22Rv1 (cell line): Measurements from ENCODE around the gene EYA2.

Source experiments
- H3K27ac ChIP-seq: fragments of 450-650 bp; 2 replicates; pipeline ENCODE4 v1.5.1; 2017
- ZFX ChIP-seq: fragments of 450-650 bp; IDR thresholded peaks from 2 replicates; pipeline ENCODE4 v1.6.1; 2017; ENCODE audit warnings: antibody characterized with exemption, borderline replicate concordance
- TF ChIP-seq, protein P1 (sequence below): fragments of 450-650 bp; IDR thresholded peaks from 2 replicates; pipeline ENCODE4 v1.5.1; 2017; ENCODE audit warnings: mild to moderate bottlenecking

Gene EYA2

DNA sequence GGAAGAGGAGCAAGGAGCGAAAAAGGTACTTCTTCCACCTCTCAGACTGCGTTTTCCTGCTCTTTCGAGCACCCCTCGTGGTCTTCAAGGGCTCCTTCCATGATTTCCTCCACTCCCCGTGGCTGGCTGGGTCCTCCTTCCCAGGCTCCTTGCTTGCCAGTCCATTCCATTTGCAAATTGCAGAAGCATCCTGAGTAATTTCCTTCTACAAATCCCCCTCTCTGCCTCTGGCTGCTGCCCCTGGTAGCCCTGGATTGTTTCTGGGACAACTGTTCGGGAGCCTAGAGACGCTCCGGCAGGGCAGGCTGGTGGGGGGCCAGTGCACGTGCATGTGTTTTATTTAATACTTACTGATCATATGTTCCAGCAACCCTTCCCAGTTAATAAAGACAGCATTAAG, 288.7 kb downstream of the EYA2 start:
- TF ChIP-seq, protein P1, sequence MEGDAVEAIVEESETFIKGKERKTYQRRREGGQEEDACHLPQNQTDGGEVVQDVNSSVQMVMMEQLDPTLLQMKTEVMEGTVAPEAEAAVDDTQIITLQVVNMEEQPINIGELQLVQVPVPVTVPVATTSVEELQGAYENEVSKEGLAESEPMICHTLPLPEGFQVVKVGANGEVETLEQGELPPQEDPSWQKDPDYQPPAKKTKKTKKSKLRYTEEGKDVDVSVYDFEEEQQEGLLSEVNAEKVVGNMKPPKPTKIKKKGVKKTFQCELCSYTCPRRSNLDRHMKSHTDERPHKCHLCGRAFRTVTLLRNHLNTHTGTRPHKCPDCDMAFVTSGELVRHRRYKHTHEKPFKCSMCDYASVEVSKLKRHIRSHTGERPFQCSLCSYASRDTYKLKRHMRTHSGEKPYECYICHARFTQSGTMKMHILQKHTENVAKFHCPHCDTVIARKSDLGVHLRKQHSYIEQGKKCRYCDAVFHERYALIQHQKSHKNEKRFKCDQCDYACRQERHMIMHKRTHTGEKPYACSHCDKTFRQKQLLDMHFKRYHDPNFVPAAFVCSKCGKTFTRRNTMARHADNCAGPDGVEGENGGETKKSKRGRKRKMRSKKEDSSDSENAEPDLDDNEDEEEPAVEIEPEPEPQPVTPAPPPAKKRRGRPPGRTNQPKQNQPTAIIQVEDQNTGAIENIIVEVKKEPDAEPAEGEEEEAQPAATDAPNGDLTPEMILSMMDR, result no peak
- TF ChIP-seq ZFX, result no peak

DNA sequence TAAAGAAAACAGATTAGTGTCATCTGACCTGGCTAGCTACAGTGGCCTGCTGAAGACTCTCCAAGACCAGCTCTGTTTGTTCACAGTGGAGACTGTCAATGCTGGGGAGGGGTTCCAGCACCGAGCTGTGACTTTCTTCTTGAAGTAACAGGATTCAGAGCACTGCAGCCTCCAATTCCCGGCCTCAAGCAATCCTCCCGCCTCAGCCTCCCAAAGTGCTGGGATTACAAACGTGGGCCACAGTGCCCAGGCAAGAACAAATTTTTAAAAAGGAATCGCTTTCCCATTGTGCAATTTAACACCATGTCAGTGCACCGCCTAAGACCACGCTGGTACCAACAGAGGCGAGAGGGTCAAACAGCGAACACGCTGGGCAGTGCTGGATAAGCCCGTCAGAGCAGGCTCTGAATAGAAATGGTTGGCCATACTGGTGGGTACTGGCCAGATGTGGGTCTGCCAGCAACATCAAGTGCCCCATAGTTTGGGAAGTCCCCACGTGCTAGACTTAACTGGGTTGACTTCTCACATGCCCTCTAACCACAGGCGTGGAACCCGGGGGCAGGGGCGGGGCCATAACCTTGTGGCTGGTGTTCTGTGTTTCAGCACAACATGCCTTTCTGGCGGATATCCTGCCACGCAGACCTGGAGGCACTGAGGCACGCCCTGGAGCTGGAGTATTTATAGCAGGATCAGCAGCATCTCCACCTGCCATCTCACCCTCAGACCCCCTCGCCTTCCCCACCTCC, 293.0 kb downstream of the EYA2 start:
- no peak overlapping the region for H3K27ac ChIP-seq
- TF ChIP-seq ZFX, result no peak
- TF ChIP-seq, protein P1, result no peak

More for the DNA sequence above, 288.7 kb downstream of the EYA2 start:
- H3K27ac ChIP-seq, result no peak overlapping the region

DNA sequence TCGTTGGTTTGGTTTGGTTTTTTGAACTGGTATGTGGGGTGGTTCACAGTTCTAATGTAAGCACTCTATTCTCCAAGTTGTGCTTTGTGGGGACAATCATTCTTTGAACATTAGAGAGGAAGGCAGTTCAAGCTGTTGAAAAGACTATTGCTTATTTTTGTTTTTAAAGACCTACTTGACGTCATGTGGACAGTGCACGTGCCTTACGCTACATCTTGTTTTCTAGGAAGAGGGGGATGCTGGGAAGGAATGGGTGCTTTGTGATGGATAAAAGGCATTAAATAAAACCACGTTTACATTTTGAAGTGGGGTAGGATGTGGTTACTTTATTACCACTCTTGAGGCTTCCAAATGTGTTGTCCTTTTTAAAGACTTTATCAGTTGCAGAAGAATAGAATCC, 293.9 kb downstream of the EYA2 start:
- H3K27ac ChIP-seq, result no peak overlapping the region
- TF ChIP-seq, protein P1, result no peak
- no peak for TF ChIP-seq ZFX

DNA sequence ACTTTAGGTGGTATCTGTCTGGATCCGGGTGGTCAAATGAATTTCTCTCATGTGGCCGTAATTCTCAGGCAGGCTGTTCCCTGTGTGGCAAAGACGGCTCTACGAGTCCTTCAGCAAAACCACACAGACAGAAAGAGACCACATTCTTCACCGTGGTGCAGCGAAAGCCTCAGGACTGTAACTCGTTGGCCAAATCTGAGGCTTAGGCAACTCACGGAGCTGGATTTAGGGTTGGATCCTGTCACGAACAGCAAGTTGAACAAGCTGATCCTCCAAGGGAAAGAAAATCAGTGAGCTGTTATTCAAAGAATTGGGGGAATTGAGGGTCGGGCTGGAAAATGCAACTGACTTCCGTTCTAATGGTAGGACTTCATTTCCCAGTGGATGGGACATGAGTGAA, 294.4 kb downstream of the EYA2 start:
- TF ChIP-seq, protein P1, result no peak
- no peak for TF ChIP-seq ZFX
- H3K27ac ChIP-seq, result no peak overlapping the region

DNA sequence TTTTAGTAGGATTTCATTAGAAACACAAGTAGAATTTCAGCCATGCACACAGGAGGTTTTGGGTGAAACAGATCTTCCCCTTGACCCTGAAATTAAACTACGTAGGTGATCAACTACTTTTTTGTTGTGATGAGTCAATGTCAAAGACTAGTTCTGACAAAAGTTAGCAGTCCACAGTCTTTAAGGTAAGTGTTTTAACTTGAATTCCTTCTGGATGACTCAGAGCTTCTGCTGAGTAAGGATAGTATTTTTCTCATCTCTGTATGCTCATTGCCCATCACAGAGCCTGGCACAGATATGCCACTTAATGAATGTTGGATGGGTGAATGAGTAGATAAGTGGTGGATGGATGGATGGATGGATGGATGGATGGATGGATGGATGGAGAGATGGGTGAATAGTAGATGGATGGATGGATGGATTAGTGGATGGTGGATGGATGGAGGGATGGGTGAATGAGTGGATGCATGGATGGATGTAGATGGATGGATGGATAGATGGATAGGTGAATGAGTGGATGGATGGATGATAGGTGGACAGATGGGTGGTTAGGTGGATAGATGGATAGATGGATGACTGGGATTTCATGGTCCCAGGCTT, 296.5 kb downstream of the EYA2 start:
- TF ChIP-seq, protein P1, result no peak
- TF ChIP-seq ZFX, result no peak
- no peak overlapping the region for H3K27ac ChIP-seq

DNA sequence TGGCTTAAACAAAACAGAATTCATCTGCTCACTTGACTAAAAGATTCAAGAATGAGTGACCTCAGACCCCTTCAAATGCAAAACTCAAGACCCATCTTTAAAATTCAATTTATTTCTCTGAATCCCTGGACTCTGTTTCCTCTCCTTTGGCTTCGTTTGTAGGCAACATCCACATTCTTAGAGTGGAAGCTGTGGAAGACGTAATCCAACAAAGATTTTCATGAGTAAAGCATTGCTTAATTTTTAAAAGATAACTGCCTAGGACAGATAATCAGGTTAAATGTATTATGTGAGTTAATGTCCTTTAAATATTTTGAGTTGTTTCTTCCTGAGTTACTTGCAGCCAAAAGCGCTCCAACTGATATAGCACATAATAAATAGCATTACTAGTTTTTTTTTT, 297.3 kb downstream of the EYA2 start:
- no peak for TF ChIP-seq ZFX
- TF ChIP-seq, protein P1, result no peak
- H3K27ac ChIP-seq, result no peak overlapping the region

DNA sequence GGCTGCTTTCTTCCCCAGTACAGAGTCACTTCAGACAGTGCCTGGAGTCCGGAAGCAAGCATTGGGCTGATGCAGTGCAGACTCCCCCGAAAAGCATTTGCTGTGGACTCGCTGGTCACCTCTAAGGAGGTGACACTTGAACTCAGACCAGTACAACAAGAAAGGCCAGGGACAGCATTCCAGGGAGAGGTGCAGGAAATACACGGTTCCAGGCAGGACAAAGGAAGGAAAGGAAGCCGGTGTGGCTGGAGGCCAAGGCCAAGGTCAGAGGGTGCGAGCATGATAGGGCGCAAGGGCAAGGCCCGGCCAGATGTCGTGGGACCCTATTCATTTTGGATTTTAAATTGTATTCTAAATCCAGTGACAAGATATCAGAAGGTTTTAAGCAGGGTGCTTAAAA, 300.9 kb downstream of the EYA2 start:
- no peak overlapping the region for H3K27ac ChIP-seq
- TF ChIP-seq ZFX, result no peak
- TF ChIP-seq, protein P1, result no peak
